Kidney tubule cell (primary cell): ENCODE measurements around the gene ZNF681.
A peak's percentile ranks its signal among the peaks of the same experiment; 100 is the strongest.
"Not testable (repeated sequence)": the region's sequence is repeated elsewhere in the genome, so short reads cannot be mapped to it uniquely, and the experiment has no call there.

Experiments used
- DNase-seq: peaks from one replicate; pipeline ENCODE4 v3.0.0-alpha.2; 2018; ENCODE audit warnings: low spot score

ZNF681 gene

GRCh38 chr19:23758187-23759074 is at the start of gene ZNF681:
TSS of gene ZNF681 (minus strand) at chr19:23758891. CDS start at chr19:23758749, 142 bp downstream.
- DNase-seq, result peak; percentile 94

GRCh38 chr19:23804676-23805075 is 46.0 kb upstream of the ZNF681 start:
- no peak for DNase-seq

- DNase-seq, result no peak
Measured at GRCh38 chr19:23802290-23802689, 43.6 kb upstream of the ZNF681 start.

DNA sequence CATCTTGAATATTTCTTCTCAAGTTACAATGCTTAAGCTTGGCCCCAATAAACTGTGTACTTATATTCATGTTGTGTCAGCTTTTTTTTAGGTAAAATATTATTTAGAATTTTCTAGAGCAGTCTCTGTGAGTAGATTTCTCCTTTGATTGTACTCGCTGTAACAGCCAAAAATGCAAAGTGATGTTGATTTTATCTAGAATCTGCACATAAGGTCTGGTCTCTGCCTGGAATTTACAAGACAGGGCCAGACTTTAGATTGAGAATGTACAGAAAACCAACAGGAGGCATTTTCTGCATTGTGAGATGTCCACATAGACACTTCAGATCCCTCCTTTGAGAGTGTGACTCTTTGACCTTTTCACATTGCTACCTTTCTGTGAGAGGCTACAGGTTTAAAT is 43.1 kb upstream of the ZNF681 start:
- DNase-seq, result no peak

- DNase-seq, result no peak
Measured at GRCh38 chr19:23800868-23801267, 42.2 kb upstream of the ZNF681 start.

GRCh38 chr19:23800271-23800670 is 41.6 kb upstream of the ZNF681 start:
- no peak for DNase-seq

DNA sequence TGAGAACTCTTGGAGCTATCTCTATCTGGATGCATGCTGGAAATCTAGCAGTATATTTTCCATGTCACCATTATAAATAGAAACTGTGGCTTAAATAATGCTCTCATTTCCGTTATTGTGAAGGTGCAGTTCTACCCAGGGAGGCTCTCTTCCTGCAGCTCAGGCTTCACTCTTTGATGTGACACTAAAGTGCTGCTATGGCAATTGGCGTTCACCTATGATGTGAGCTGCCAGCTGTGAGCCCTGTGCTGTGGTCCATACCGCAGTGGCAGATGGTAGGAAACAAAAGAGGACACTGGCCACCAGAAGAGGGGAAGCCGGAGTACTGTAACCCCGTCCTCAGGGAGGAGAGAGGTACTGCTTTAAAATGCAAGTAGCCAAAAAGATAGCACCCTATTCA is 40.6 kb upstream of the ZNF681 start:
- DNase-seq, result no peak

- no peak for DNase-seq
Measured at GRCh38 chr19:23795462-23795861, 36.8 kb upstream of the ZNF681 start.

DNA sequence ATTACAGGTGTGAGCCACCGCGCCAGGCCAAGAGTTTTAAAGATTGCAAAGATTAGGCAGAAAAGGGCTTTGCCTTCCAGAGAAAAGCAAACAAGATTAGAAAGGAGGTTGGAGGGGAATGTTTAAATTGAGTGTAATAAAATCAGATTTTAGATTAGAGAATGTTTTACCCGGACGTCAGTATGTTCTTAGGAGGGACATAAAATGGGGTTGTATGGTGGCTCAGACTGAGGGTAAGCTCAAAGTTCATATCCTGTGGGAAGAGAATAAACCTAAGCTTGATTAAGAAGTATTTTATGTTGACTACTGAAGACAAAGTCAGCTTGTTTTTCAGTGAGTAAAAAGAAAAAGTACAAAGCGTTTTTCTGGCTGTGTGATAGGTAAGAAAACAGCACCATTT is 34.1 kb upstream of the ZNF681 start:
- no peak for DNase-seq

- no peak for DNase-seq
Measured at GRCh38 chr19:23790641-23791488, 32.2 kb upstream of the ZNF681 start.

GRCh38 chr19:23789246-23789645 is 30.6 kb upstream of the ZNF681 start:
- no peak for DNase-seq

GRCh38 chr19:23788411-23788810 is 29.7 kb upstream of the ZNF681 start:
- no peak for DNase-seq

DNA sequence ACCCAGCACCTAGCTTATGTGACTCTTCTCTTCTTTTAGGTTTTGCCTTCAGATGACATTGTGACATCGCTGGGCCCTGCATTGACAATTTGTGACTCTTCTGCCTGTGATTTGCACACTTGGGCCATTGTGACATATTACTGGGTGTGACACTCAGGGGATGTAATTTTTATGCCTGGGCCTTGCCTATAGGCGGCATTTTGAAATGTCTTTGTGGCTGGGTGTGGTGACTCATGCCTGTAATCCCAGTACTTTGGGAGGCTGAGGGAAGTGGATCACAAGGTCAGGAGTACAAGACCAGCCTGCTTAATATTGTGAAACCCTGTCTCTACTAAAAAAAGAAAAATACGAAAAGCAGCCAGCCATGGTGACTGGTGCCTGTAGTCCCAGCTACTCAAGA is 28.4 kb upstream of the ZNF681 start:
- peak; percentile 31 for DNase-seq

- no peak for DNase-seq
Measured at GRCh38 chr19:23785982-23786381, 27.3 kb upstream of the ZNF681 start.

GRCh38 chr19:23784274-23784673 is 25.6 kb upstream of the ZNF681 start:
- no peak for DNase-seq

DNA sequence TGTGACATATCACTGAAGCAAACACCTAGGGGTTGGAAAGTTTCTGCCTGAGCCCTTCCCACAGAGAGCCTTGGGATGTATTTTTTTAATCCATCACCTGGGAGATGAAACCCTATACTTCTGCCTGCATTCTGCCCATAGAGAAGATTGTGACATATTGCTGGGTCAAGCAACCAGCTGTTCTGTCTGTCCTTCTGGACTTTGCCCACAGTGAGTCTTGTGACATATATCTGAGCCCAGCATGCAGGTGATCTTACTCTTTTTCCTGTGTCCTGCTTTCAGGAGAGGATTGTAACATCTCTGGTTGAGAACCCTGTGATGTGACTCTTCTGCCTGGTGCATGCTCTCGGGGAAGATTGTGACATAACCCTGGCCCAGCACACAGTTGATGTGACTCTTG is 24.9 kb upstream of the ZNF681 start:
- no peak for DNase-seq

GRCh38 chr19:23779645-23780044 is 21.0 kb upstream of the ZNF681 start:
- DNase-seq, result no peak

DNA sequence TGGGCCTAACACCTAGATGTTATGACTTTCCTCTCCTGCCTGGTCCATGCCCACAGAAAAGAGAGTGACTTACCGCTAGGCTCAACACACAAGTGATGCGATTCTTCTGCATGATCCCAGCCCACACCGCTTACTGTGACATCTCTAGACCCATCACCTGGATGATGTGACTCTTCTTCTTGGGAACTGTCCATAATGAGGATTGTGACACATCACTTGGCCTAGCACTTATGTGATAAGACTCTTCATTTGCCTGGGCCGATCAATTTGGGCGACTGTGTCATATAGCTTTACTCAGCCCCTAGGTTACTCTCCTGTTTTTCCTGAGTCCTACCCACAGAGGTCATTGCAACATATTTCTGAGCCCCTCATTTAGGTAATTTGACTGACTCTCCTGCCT is 19.9 kb upstream of the ZNF681 start:
- DNase-seq, result no peak

GRCh38 chr19:23778036-23778435 is 19.3 kb upstream of the ZNF681 start:
- not testable (repeated sequence) for DNase-seq

GRCh38 chr19:23777216-23777615 is 18.5 kb upstream of the ZNF681 start:
- no peak for DNase-seq

- no peak for DNase-seq
Measured at GRCh38 chr19:23776507-23777205, 18.0 kb upstream of the ZNF681 start.

DNA sequence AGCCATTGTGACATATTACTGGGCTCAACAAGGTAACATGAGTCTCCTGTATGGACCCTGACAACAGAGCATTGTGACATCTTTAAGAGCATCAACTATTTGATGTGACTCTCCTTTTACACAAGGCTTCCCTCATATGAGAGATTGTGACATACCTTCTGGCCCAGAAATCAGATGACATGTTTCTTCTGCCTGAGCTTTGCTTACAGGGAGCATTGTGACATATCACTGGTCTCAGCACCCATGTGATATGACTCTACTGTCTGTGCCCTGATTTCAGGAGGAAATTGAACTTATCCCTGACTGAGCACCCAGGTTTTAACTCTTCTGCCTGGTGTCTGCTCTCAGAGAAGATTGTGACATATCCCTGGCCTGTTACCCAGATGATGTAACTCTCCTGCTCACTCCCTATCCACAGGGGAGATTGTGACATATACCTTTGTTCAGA is 15.9 kb upstream of the ZNF681 start:
- DNase-seq, result no peak
